NCI-H2107 (cell line): Measurements from ENCODE around the gene OCEL1.
A peak's percentile ranks its signal among the peaks of the same experiment; 100 is the strongest.

Experiments used
- DNase-seq: peaks from one replicate; lab custom pipeline; 2025; lab: John Stamatoyannopoulos, UW

OCEL1 gene

GRCh38 chr19:17210296-17210695, 15.7 kb upstream of the OCEL1 start:
- no peak for DNase-seq

GRCh38 chr19:17211547-17212446, 14.2 kb upstream of the OCEL1 start:
- DNase-seq: no peak

- DNase-seq: no peak
Measured at GRCh38 chr19:17213334-17213733, 12.7 kb upstream of the OCEL1 start.

GRCh38 chr19:17214508-17215126, 11.4 kb upstream of the OCEL1 start:
- DNase-seq: no peak

- DNase-seq: peak; percentile 75
Measured at GRCh38 chr19:17215127-17215971, 10.7 kb upstream of the OCEL1 start, which contains the start of gene USE1. TSS of gene USE1 (plus strand) at chr19:17215357. CDS start at chr19:17215406, 49 bp downstream.

- DNase-seq: no peak
Measured at GRCh38 chr19:17216058-17216670, 9.9 kb upstream of the OCEL1 start.

GRCh38 chr19:17219286-17219685, 6.7 kb upstream of the OCEL1 start:
- no peak for DNase-seq

GRCh38 chr19:17220207-17220758, 5.7 kb upstream of the OCEL1 start:
- no peak for DNase-seq

GRCh38 chr19:17225053-17225452, 973 bp upstream of the OCEL1 start:
- DNase-seq: no peak

GRCh38 chr19:17227798-17228367, 1.9 kb downstream of the OCEL1 start:
- no peak for DNase-seq

- DNase-seq: no peak
Measured at GRCh38 chr19:17229890-17230289, 3.9 kb downstream of the OCEL1 start.

GRCh38 chr19:17232258-17232657, 6.2 kb downstream of the OCEL1 start:
- no peak for DNase-seq

- peak; percentile 18 for DNase-seq
Measured at GRCh38 chr19:17234911-17235299, 8.9 kb downstream of the OCEL1 start.

GRCh38 chr19:17235300-17235970, 9.4 kb downstream of the OCEL1 start:
- DNase-seq: no peak

GRCh38 chr19:17235971-17236777, 10.1 kb downstream of the OCEL1 start:
- no peak for DNase-seq

- DNase-seq: no peak
Measured at GRCh38 chr19:17236811-17237543, 11.0 kb downstream of the OCEL1 start.

GRCh38 chr19:17237747-17238706, 12.0 kb downstream of the OCEL1 start:
- DNase-seq: no peak
